PC-3 (cell line): ENCODE measurements around the gene TMEM63B. TPM values are rescaled to one million over a fixed set of nuclear protein-coding genes. Genes with fewer than 3 reads are reported as not detected.
"Not testable (repeated sequence)": the region's sequence is repeated elsewhere in the genome, so short reads cannot be mapped to it uniquely, and the experiment has no call there.

ENCODE experiments used
- ATAC-seq: fragments of 200-7000 bp; cut with Tn5 transposase; 2 replicates; pipeline ENCODE4 v1.9.1; 2020; ENCODE audit warnings: mild to moderate bottlenecking, moderate library complexity
- BruUV-seq: library from RNA; stranded (reverse); fragments of 400-500 nt; replicated peaks from 2 replicates; lab custom pipeline; 2021; lab: Mats Ljungman, UMichigan
- CTCF ChIA-PET: fragments of 300-600 bp; sonication (Branson Sonifier 250); formaldehyde crosslinking; loops from one replicate; lab custom pipeline; 2022; ENCODE audit warnings: antibody characterized with exemption; lab: Charles Lee
- POLR2A ChIA-PET: fragments of 300-600 bp; sonication (Branson Sonifier 250); formaldehyde crosslinking; loops from one replicate; lab custom pipeline; 2022; ENCODE audit warnings: antibody characterized with exemption; ENCODE audit not compliant: unreplicated experiment; lab: Charles Lee
- DNase-seq: peaks from one replicate; pipeline ENCODE4 v3.0.0-alpha.2; 2015
- H2AFZ ChIP-seq: fragments of 300-600 bp; sonication (generic); 2 replicates; pipeline ENCODE4 v1.6.0; 2016; ENCODE audit warnings: antibody characterized with exemption, low read length
- H3F3A ChIP-seq: fragments of 300-600 bp; sonication (generic); one replicate; pipeline ENCODE4 v1.6.0; 2017; ENCODE audit warnings: antibody characterized with exemption, low read length, control low read depth, mild to moderate bottlenecking; ENCODE audit not compliant: unreplicated experiment
- H3K27ac ChIP-seq: fragments of 300-600 bp; sonication (generic); 2 replicates; pipeline ENCODE4 v1.5.1; 2016; ENCODE audit warnings: mild to moderate bottlenecking, low read length
- H3K27me3 ChIP-seq: fragments of 300-600 bp; sonication (generic); 2 replicates; pipeline ENCODE4 v1.6.1; 2016; ENCODE audit warnings: low read length, mixed read lengths
- H3K36me3 ChIP-seq: fragments of 300-600 bp; sonication (generic); 2 replicates; pipeline ENCODE4 v1.6.1; 2016; ENCODE audit warnings: low read depth, mixed run types, low read length, mixed read lengths
- H3K4me1 ChIP-seq: fragments of 300-600 bp; sonication (generic); 2 replicates; pipeline ENCODE4 v1.5.1; 2016; ENCODE audit warnings: low read length; ENCODE audit not compliant: insufficient read depth
- H3K4me2 ChIP-seq: fragments of 300-600 bp; sonication (generic); 2 replicates; pipeline ENCODE4 v1.6.0; 2016; ENCODE audit warnings: low read length
- H3K4me3 ChIP-seq: fragments of 300-600 bp; sonication (generic); 2 replicates; pipeline ENCODE4 v1.5.1; 2016; ENCODE audit warnings: mild to moderate bottlenecking, low read length, mixed read lengths
- H3K79me2 ChIP-seq: fragments of 300-600 bp; sonication (generic); 2 replicates; pipeline ENCODE4 v1.6.1; 2017; ENCODE audit warnings: low read length, mixed read lengths
- H3K9ac ChIP-seq: fragments of 300-600 bp; sonication (generic); 2 replicates; pipeline ENCODE4 v1.6.0; 2016; ENCODE audit warnings: mild to moderate bottlenecking, low read length
- H3K9me2 ChIP-seq: fragments of 300-600 bp; sonication (generic); replicated peaks from 2 replicates; pipeline ENCODE4 v1.6.1; 2016; ENCODE audit warnings: mixed run types, low read length, mixed read lengths
- H3K9me3 ChIP-seq: fragments of 300-600 bp; sonication (generic); 2 replicates; pipeline ENCODE4 v1.6.1; 2016; ENCODE audit warnings: low read length, mixed read lengths
- H4K20me1 ChIP-seq: fragments of 300-600 bp; sonication (generic); 2 replicates; pipeline ENCODE4 v1.6.1; 2016; ENCODE audit warnings: low read length, mixed read lengths
- CTCF ChIP-seq: fragments of 300-600 bp; sonication (generic); conservative IDR thresholded peaks from 2 replicates; pipeline ENCODE4 v1.5.1; 2017; ENCODE audit warnings: antibody characterized with exemption, low read depth, mild to moderate bottlenecking, low read length
- EZH2 ChIP-seq: fragments of 300-600 bp; sonication (generic); IDR thresholded peaks from one replicate; pipeline ENCODE4 v1.6.1; 2017; ENCODE audit warnings: antibody characterized with exemption, mild to moderate bottlenecking, low read length; ENCODE audit not compliant: unreplicated experiment
- EZH2phosphoT487 ChIP-seq: fragments of 300-600 bp; sonication (generic); IDR thresholded peaks from 2 replicates; pipeline ENCODE4 v1.6.1; 2018; ENCODE audit warnings: mild to moderate bottlenecking, antibody characterized with exemption, low read length, borderline replicate concordance
- intact Hi-C: fragments of 100-400 bp; cut with micrococcal nuclease; formaldehyde crosslinking; loops from 2 replicates; pipeline ENCODE4 v1.9.0; 2023
- total RNA-seq: library from RNA; depleted of rRNA; stranded (reverse); fragments of >200 nt; gene quantifications from 2 replicates; pipeline ENCODE4 v1.2.3, GENCODE V29; 2014

Gene TMEM63B
- total RNA-seq, 1 experiment from 2014 or later = 23.6 TPM

- peaks cover 3% of the 10 kb centered on the region; the same call in 1 of the 2 replicates for H3K36me3 ChIP-seq
- no peaks in the 10 kb centered on the region for H3K79me2 ChIP-seq
- H3F3A ChIP-seq = no peaks in the 10 kb centered on the region
- DNase-seq (no peak), ATAC-seq (no peak)
- H3K9me3 ChIP-seq = no peaks in the 10 kb centered on the region
- H4K20me1 ChIP-seq = no peaks in the 10 kb centered on the region
- TF ChIP-seq EZH2 (no peak), CTCF (no peak), EZH2phosphoT487 (no peak)
- H2AFZ ChIP-seq = no peak overlapping the region
- CTCF ChIA-PET = no interaction called here
- H3K4me1 ChIP-seq = no peaks in the 10 kb centered on the region
- no TSS peak for BruUV-seq
- no peak overlapping the region for H3K4me3 ChIP-seq
- intact Hi-C loops = no loop called here
- POLR2A ChIA-PET = no interaction called here
- H3K27me3 ChIP-seq = no peaks in the 10 kb centered on the region
- H3K27ac ChIP-seq = no peak overlapping the region
- no peak overlapping the region for H3K9ac ChIP-seq
- H3K4me2 ChIP-seq = no peak overlapping the region
- H3K9me2 ChIP-seq = no peaks in the 10 kb centered on the region
Measured at GRCh38 chr6:44090465-44090864, 36.9 kb upstream of the TMEM63B start.

- H3K4me3 ChIP-seq, H4K20me1 ChIP-seq, H3K27me3 ChIP-seq, intact Hi-C loops, H3K9ac ChIP-seq, H3K79me2 ChIP-seq, ATAC-seq, DNase-seq, POLR2A ChIA-PET, CTCF ChIA-PET, H3K9me2 ChIP-seq, H3K27ac ChIP-seq, H3K4me2 ChIP-seq, BruUV-seq, H3K4me1 ChIP-seq, H2AFZ ChIP-seq, H3K9me3 ChIP-seq, H3K36me3 ChIP-seq, H3F3A ChIP-seq: not testable (repeated sequence)
Measured at GRCh38 chr6:44091356-44091755, 36.0 kb upstream of the TMEM63B start.

DNA sequence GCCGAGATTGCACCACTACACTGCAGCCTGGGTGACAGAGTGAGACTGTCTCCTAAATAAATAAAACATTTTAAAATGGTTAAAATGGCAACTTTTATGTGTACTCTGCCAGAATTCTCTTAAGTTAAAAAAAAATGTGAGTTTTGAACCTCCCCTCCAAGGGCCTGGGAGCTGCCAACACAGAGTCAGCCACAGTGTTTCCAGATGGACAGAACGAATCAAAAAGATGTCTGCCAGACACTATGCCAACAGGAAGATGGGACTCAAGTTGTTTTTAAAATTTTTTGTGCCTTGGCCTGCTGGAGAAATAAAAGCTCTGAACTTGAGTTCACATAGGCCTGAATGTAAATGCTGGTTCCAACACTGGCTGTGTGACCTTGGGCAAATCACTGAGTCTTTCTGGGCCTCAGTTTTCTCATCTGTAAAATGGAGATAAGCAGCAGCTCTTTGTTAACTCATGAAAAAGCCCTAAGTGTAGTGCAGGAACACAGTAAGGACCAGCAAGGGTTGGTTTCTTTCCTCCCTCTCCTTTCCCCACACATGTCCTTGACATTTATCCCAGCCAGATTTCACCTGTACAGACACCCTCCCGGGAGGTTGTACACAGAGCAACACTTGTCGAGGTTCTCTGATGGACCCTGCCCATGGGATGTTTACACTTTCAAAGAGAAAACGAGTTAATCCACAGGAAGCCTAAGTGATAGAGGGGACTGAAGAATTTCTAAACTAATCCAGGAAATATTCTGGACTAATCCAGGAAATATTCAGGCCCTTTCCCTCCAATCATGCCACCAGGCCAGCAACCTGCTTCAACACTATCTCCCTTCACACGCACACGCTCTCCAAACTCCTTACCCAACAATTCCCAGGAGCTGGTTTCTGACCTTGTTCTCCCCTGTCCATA lies 35.1 kb upstream of the TMEM63B start:
- no peaks in the 10 kb centered on the region for H3K4me1 ChIP-seq
- POLR2A ChIA-PET = no interaction called here
- BruUV-seq = no TSS peak
- peaks cover 3% of the 10 kb centered on the region; the same call in 1 of the 2 replicates for H3K36me3 ChIP-seq
- no peaks in the 10 kb centered on the region for H3K27me3 ChIP-seq
- peaks cover 6% of the 10 kb centered on the region; the same call in 1 of the 2 replicates for H4K20me1 ChIP-seq
- H3K4me2 ChIP-seq = no peak overlapping the region
- no peak overlapping the region for H3K4me3 ChIP-seq
- TF ChIP-seq EZH2 (no peak), CTCF (no peak), EZH2phosphoT487 (no peak)
- H3K27ac ChIP-seq = no peak overlapping the region
- CTCF ChIA-PET = interaction anchor here (0.5 kb wide), 1 partner anchor 88 kb away, joined by 10 read pairs; no protein-coding TSS in a partner anchor
- no peaks in the 10 kb centered on the region for H3F3A ChIP-seq
- H3K9me3 ChIP-seq = no peaks in the 10 kb centered on the region
- ATAC-seq (no peak), DNase-seq (no peak)
- intact Hi-C loops = no loop called here
- H3K9ac ChIP-seq = no peak overlapping the region
- no peak overlapping the region for H2AFZ ChIP-seq
- no peaks in the 10 kb centered on the region for H3K79me2 ChIP-seq
- H3K9me2 ChIP-seq = no peaks in the 10 kb centered on the region
